GDM1 (cell line): ENCODE data around the gene FAM149B1.

Experiments
- DNase-seq: peaks from one replicate; lab custom pipeline; 2025; lab: John Stamatoyannopoulos, UW

FAM149B1 gene

DNA sequence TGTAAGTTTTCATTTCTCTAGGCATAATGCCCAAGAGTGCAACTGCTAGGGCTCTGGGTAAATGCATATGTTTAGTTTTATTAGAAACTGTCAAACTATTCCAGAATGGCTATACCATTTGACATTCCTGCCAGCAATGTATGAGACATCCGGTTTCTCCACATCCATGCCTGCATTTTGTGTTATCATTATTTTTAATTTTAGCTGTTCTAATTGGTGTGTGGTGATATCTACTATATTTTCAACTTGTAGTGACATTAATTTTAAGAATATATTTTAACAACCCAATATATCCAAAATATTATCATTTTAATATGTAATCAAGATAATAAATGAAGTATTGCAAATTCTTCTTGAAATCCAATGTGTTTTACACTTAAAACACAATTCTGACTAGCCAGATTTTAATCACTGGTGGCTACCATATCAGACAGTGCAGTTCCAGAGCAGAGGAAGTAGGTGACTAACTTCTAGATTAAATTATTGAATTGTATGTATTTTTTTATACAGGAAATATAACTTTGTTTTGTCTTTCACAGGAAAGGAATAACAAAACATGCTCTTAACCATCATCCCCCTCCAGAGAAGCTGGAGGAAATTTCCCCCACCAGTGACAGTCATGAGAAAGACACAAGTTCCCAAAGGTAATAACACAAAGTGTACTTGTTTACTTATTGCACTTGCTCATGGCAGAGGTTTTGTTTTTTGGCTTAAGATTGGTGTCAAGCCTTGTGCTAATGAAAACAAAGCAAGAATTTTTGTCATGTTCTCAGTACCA, 6.4 kb downstream of the FAM149B1 start:
- DNase-seq = no peak

- no peak for DNase-seq
Measured at GRCh38 chr10:73182568-73182967, 14.6 kb downstream of the FAM149B1 start.

DNA sequence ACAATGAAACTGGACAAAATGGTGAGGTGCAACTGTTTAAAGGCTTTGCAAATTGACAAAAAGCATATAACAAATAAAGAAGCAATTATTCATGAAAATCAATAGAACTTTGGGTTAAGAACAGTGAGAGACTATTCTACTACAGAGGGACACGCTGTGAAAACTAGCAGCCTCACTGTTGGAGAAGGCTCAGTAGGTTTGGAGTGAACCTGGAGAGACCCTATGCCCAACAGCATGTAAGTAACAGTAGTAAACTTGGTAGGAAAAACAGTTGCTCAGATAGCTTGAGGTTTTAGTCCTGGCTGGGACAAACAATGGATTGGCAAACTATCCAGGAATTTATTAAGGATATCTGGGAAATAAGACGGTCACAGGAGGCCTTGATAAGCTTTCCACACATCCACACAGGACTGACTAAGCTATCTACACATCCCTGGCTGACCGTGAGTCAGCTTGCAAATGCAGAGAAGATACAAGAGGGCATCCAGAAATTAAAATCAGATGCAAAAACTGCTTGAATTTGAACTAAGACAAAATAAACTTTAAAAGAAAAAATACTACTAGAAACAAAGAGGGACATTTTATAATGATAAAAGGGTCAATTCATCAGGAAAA, 15.9 kb downstream of the FAM149B1 start:
- no peak for DNase-seq

DNA sequence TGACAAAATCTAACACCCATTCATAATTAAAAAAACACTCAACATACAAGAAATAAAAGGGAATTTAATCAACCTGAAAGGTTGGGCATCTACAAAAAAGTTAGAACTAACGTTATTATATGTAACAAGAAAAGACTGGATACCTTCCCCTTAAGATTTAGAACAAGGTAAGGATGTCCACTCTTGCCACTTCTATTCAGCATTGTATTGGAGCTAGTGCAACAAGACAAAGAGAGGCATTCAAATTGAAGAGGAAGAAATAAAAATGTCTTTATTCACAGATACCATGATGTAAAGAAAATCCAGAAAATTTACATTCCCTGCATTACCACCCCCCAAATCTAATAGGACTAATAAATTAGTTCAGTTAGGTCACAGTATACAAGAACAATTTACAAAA, 18.3 kb downstream of the FAM149B1 start:
- DNase-seq = no peak

GRCh38 chr10:73190188-73190587, 22.3 kb downstream of the FAM149B1 start:
- DNase-seq = no peak

- no peak for DNase-seq
Measured at GRCh38 chr10:73205081-73205480, 37.2 kb downstream of the FAM149B1 start.

- no peak for DNase-seq
Measured at GRCh38 chr10:73205890-73206289, 38.0 kb downstream of the FAM149B1 start.

DNA sequence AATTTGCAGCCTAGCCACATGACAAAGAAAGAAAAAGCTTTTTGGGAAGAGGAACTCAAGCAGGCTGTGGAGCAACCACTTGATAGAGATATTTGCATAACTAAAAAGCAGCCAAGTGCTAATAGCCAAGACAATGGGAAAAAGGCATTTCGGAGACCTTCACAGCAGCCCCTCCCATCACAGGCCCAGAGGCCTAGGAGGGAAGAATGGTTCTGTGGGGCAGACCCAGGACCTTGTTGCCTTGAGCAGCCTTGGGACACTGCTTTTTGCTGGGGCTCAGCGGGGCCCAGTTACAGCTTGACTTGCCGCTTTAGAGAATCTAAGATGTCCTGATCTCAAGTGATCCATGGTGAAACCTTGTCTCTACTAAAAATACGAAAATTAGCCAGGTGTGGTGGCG, 38.5 kb downstream of the FAM149B1 start:
- DNase-seq = no peak

- no peak for DNase-seq
Measured at GRCh38 chr10:73207883-73208282, 40.0 kb downstream of the FAM149B1 start.

- DNase-seq = no peak
Measured at GRCh38 chr10:73209705-73210104, 41.8 kb downstream of the FAM149B1 start.

GRCh38 chr10:73210395-73211105, 42.6 kb downstream of the FAM149B1 start:
- no peak for DNase-seq

DNA sequence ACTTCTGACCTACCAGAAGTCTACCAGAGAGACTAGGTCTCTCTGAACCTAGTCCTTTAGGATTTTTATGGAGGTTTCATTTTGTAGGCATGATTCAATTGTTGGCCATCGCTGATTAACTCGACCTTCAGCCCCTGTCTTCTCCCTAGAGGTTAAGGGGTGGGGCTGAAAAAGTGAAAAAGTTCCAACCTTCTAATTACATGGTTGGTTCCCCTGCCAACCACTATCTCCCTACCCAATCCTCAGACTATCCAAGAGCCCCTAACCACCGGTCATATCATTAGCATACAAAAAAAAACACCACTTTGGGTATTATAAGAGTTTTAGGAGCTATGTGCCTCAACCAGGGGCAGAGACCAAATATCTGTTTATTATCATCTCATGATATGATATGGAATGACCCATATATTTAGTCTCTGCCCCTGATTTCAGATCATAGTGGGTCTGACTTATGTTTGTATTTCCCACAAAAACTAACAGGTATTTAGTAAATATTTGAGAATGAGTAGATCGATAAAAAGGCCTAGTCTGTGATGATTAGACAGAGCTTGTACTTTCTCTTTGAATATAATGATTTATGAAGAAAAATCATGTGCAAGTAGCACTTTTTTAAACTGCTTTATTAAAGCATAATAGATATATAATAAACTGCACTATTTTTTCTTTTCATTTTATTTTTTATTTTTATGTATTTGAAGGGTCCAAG, 43.3 kb downstream of the FAM149B1 start:
- no peak for DNase-seq

DNA sequence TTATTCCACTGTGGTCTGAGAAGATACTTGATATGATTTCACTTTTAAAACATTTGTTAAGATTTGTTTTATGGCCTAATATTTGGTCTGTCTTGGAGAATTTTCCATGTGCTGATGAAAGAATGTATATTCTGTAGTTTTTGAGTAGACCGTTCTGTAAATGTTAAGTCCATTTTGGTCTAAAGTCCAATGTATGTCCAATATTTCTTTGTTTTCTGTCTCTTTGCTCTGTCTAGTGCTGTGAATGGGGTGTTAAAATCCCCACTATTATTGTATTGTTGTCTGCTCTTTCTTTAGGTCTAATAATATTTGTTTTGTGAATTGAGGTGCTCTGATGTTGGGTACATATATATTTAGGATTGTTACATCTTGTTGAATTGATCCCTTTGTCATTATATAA, 47.8 kb downstream of the FAM149B1 start:
- DNase-seq = no peak

DNA sequence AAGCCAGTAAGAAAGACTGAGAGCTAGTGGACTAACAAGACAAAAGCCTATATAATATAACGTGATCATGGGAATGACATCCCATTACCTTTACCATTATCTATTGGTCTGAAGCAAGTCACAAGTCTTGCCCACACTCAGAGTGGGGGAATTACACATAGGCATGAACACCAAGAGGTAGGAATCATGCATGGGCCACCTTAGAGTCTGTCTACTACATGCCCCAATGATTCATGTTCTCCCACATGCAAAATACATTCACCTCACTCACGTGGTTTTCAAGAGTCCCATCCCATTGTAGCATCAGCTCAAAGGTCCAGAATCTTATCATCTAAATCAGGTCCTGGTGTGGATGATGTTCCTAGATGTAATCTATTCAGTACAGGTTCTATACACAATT, 49.7 kb downstream of the FAM149B1 start:
- DNase-seq = no peak

DNA sequence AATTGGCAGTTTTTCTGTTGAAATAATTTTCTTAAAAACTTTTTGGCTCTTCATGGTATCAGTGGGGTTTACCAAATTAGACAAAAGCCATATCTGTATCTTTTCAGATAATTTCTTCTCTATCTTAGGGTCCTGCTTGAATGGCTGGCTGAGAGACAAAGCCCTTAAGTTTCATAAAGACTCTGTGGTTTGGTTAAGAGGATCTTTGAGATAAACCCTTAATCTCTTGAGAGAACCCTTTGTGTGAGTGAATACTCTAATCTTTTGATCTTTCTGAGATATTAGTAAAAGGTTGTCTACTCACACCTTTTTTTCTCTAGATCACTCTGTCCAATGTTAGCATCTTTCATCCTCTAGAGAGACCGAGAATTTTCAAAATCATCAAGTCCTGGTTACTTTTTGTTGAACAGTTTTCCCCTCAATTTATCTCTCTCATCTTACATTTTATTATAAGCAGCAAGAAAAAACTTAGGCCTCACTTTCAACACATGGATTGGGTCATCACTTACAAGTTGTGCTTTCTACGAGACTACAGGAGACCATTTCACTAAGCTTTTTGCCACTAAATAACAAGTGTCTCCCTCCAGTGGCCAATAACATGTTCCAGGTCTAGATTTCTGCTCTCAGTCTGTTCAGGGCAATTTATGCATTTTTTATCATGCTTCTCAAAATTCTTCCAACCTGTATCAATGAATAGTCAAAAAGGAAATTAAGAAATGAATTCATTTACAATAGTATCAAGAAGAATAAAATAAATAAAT, 50.7 kb downstream of the FAM149B1 start:
- DNase-seq = no peak

DNA sequence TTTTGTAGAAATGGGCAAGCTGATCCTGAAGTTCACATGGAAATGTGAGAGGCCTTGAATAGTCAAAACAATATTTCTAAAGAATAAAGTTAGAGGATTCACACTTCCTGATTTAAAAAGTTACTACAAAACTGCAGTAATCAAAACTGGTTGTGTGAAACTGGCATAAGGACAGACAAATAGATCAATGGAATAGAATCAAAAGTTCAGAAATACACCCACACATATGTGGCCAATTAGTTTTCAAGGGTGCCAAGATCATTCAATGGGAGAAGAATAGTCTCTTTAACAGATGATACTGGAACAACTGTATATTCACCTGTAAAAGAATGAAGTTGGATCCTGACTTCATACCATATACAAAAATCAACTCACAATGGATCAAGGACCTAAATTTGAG, 51.5 kb downstream of the FAM149B1 start:
- no peak for DNase-seq

DNA sequence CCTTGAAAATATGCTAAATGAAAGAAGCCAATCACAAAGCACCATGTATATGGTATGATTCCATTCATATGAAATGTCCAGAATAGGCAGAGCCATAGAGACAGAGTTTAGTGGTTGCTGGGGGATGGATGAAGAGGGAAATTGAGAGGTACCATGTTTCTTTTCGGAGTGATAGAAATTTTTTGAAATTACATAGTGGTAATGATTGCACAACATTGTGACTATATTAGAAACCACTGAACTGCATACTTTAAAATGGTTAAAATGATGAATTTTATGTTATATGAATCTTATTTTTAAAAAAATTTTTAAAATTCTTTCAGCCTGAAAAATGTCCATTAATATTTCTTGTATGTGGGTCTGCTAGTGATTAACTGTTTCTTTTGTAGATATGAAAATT, 53.1 kb downstream of the FAM149B1 start:
- no peak for DNase-seq

GRCh38 chr10:73225518-73225917, 57.6 kb downstream of the FAM149B1 start:
- no peak for DNase-seq

DNA sequence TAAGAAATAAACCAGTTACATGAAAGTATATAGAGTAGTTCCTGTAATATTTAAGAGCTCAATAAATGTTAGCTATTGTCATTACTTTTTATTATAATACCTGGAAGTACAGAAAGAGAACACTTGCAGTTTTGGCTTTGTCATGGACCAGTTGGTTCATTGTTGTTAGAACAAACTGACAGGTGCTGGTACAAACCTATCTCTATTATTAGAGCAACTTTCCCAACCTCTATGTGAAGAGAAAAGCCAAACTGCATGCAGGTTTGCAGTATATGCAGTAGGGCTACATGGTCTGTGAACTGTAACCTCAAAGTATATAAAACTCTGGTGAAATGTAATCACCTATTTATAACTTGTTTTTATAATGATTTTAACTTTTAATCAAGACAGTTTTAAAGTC, 58.7 kb downstream of the FAM149B1 start:
- no peak for DNase-seq

DNA sequence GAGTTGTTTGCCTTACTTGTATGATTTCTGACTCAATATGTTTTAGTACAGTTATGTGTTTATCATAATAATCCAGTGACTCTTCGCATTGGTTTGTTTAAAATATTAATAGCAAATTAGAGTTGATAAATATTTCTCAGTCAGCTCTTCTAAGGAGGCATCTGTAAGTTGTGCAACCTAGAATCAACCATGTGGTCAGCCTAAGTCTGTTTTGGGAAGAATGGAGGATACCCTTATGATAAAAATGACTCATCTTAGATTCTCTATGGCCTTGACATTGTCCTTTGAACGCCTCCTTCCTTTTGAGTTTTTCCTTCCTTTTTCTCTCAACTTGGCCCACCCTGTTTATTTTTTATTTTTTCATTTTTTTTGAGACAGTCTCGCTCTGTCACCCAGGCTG, 60.3 kb downstream of the FAM149B1 start:
- no peak for DNase-seq

DNA sequence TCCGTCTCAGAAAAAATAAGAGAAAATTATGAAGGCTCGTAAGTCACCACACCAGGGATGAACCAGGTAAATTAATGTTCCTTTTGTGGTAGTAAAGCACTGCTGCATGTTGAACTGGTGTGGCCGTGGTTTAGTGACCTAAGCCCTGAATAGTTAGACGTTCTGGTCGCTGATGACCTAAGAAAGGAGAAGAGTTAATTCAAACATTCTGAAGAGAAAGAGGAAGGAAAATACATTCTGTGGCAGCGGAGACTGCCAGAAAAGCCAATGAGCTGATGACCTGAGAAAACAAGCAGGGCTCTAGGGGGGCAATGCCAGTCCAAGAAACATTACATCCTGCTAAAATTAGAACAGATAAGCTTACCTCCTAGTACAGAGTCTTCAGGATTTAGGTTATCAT, 61.6 kb downstream of the FAM149B1 start:
- DNase-seq = no peak

GRCh38 chr10:73232887-73233286, 65.0 kb downstream of the FAM149B1 start:
- peak; percentile 5 for DNase-seq
